Measurements from ENCODE around the gene TROAP.

TROAP gene

DNA sequence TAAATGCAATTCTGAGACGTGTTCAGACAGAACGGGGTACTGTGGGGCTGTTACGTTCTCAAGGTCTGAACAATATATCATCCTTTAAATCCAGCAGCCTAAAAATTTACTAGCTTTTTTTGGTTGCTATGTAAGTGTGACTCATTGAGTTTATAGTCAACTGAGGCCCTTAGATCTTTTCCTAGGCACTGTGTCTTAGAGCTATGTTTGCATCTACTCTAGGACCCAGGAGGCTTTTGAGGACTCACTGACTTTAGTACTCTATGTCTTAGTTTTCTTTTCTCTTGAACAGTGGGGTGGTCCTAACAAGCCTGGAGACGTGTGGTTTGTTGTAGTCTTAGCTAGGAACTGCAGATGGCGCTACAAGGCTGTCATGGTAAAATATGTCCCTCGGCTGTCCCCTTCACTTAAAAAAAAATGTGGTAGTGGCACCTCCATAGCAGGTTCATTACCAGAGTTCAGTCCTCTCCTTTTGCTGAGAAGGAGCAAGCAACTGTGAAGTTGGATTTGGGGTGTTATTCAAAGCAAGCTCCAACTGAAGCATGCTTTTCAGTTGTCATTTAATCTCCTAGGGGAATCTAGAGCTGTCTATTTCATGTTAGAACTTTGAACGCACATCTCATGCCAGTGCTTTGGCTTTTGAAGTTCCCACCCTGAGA lies 35.6 kb downstream of the TROAP start:
- 33 to 100% methylated on average over 1 to 3 of the region's 7 CpGs for WGBS, 2 experiments (ENCODE audit: insufficient coverage in 2 of 2)
- Histone ChIP-seq H3K27ac (ENCODE audit: low read depth, low read length, severe bottlenecking) (no peak overlapping the region), H3K36me3 (ENCODE audit: control insufficient read depth, insufficient read depth, low read length) (no peaks in the 10 kb centered on the region), H3K4me3 (ENCODE audit: extremely low read depth, insufficient read depth, low read length, poor library complexity, severe bottlenecking) (no peak overlapping the region), H3K9me3 (ENCODE audit: control insufficient read depth, low read length) (no peaks in the 10 kb centered on the region), H3K4me1 (ENCODE audit: control insufficient read depth, insufficient read depth, low read length, poor library complexity, severe bottlenecking) (no peaks in the 10 kb centered on the region)

DNA sequence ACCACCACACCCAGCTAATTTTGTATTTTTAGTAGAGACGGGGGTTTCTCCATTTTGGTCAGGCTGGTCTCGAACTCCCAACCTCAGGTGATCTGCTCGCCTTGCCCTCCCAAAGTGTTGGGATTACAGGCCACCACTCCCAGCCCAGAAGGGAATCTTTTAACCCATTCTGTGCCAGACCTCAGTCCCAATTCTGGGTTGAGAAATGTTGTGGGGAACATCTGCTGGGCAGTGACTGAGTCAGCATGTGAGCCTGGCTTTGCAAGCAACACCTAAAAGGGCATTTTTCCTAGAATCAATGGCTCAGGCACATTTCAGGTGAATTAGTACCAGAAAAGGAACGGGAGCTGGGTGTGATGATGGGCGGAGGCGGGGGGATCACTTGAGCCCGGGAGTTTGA lies 36.6 kb downstream of the TROAP start:
- Histone ChIP-seq H3K4me1 (ENCODE audit: control insufficient read depth, insufficient read depth, low read length, poor library complexity, severe bottlenecking) (no peaks in the 10 kb centered on the region), H3K36me3 (ENCODE audit: control insufficient read depth, insufficient read depth, low read length) (no peaks in the 10 kb centered on the region), H3K27ac (ENCODE audit: low read depth, low read length, severe bottlenecking) (no peak overlapping the region), H3K9me3 (ENCODE audit: control insufficient read depth, low read length) (no peaks in the 10 kb centered on the region), H3K4me3 (ENCODE audit: extremely low read depth, insufficient read depth, low read length, poor library complexity, severe bottlenecking) (no peak overlapping the region)
- WGBS, 2 experiments (ENCODE audit: insufficient coverage in 2 of 2) = 81 to 83% methylated on average over 4 of the region's 7 CpGs

DNA sequence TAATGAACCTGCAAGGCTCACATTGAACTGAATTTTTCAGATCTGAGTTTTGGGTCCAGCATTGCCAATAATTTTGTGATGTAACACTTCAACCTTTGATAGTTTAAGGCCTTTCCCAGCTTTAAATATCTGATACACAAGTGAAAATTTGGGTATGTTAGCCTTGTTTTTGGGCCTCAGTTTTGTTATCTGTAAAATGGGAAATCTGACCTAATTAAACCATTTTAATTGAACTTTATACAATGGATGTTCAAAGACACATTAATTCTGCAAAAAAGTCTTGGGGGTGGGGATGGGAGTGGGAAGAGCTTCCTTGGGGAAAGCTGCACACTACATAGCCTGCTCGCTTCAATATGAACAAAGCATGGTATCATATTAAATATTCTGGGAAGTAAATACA lies 39.0 kb downstream of the TROAP start:
- Histone ChIP-seq H3K27ac (ENCODE audit: low read depth, low read length, severe bottlenecking) (no peak overlapping the region), H3K4me1 (ENCODE audit: control insufficient read depth, insufficient read depth, low read length, poor library complexity, severe bottlenecking) (no peaks in the 10 kb centered on the region), H3K36me3 (ENCODE audit: control insufficient read depth, insufficient read depth, low read length) (no peaks in the 10 kb centered on the region), H3K4me3 (ENCODE audit: extremely low read depth, insufficient read depth, low read length, poor library complexity, severe bottlenecking) (no peak overlapping the region), H3K9me3 (ENCODE audit: control insufficient read depth, low read length) (no peaks in the 10 kb centered on the region)
- no CpG with 5 or more reads among the region's 1 CpG for WGBS, 2 experiments (ENCODE audit: insufficient coverage in 2 of 2)

DNA sequence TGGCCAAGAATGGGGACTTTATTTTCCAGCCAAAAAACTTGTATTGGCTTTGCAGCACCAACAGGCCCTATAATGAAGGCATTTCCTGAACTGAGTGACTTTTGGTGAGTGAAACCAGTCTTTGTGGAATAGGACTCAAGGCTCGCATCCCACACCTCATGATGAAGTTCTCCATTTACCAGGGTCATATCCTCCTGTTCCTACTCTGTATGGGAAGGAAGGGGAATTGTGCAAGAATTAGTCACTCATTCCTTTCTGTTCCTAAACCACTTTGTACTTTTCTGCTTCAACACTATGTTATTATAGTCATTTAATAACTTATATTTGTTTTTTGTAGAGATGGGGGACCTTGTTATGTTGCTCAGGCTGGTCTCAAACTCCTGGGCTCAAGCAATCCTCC lies 41.9 kb downstream of the TROAP start:
- Histone ChIP-seq H3K9me3 (ENCODE audit: control insufficient read depth, low read length) (no peaks in the 10 kb centered on the region), H3K4me1 (ENCODE audit: control insufficient read depth, insufficient read depth, low read length, poor library complexity, severe bottlenecking) (no peaks in the 10 kb centered on the region), H3K36me3 (ENCODE audit: control insufficient read depth, insufficient read depth, low read length) (no peaks in the 10 kb centered on the region), H3K27ac (ENCODE audit: low read depth, low read length, severe bottlenecking) (no peak overlapping the region), H3K4me3 (ENCODE audit: extremely low read depth, insufficient read depth, low read length, poor library complexity, severe bottlenecking) (no peak overlapping the region)
- WGBS, 2 experiments (ENCODE audit: insufficient coverage in 2 of 2) = no CpG with 5 or more reads among the region's 1 CpG

DNA sequence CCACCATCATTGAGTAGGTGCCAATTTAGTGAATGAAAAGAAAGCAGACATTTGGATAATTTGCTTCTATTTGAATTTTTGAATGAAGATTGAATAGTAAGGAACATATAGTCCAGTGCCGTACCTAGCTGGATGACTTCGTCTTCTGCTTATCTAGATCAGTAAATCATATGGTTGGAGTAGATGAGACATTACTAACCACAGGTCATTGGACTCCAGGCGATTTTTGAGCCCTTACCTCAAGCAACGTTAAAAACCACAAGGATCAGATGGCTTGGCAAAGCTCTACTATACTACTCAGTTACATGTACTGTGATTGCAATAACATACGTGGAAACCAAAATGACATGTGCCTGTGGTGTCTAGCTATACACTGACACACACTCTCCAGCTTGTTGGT lies 42.5 kb downstream of the TROAP start:
- H3K36me3 ChIP-seq (ENCODE audit: control insufficient read depth, insufficient read depth, low read length) = peaks cover 4% of the 10 kb centered on the region
- H3K27ac ChIP-seq (ENCODE audit: low read depth, low read length, severe bottlenecking) = no peak overlapping the region
- no peaks in the 10 kb centered on the region for H3K9me3 ChIP-seq (ENCODE audit: control insufficient read depth, low read length)
- WGBS, 2 experiments (ENCODE audit: insufficient coverage in 2 of 2) = 90 to 100% methylated on average over 4 of the region's 5 CpGs
- H3K4me3 ChIP-seq (ENCODE audit: extremely low read depth, insufficient read depth, low read length, poor library complexity, severe bottlenecking) = peak overlapping the region; percentile 70
- H3K4me1 ChIP-seq (ENCODE audit: control insufficient read depth, insufficient read depth, low read length, poor library complexity, severe bottlenecking) = no peaks in the 10 kb centered on the region

DNA sequence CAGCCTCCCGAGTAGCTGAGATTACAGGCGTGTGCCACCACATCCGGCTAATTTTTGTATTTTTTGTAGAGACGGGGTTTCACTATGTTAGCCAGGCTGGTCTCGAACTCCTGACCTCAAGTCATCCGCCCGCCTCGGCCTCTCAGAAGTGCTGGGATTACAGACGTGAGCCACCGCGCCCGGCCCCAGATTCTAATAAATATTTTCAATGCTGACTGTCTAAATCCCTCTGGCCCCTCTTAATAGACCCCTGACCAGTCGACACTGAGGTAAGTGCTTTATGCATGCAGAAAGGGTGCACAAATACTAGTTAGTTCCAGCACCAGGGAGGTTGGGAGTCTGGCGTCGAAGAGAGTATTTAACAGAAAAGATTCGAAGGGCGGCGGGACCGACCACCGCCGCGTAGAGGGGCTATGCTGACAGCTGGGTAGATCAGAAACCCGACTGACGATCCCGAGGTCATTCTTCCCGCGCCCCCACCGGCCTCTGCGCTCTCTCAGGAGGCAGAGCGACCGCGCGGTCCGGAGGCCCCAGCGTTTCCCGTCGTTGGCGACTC lies 43.1 kb downstream of the TROAP start:
- 17 to 25% methylated on average over 28 to 33 of the region's 38 CpGs for WGBS, 2 experiments (ENCODE audit: insufficient coverage in 2 of 2)
- Histone ChIP-seq H3K4me1 (ENCODE audit: control insufficient read depth, insufficient read depth, low read length, poor library complexity, severe bottlenecking) (no peaks in the 10 kb centered on the region), H3K9me3 (ENCODE audit: control insufficient read depth, low read length) (no peaks in the 10 kb centered on the region), H3K36me3 (ENCODE audit: control insufficient read depth, insufficient read depth, low read length) (peaks cover 10% of the 10 kb centered on the region), H3K27ac (ENCODE audit: low read depth, low read length, severe bottlenecking) (peak overlapping the region; percentile 98), H3K4me3 (ENCODE audit: extremely low read depth, insufficient read depth, low read length, poor library complexity, severe bottlenecking) (peak overlapping the region; percentile 70)

DNA sequence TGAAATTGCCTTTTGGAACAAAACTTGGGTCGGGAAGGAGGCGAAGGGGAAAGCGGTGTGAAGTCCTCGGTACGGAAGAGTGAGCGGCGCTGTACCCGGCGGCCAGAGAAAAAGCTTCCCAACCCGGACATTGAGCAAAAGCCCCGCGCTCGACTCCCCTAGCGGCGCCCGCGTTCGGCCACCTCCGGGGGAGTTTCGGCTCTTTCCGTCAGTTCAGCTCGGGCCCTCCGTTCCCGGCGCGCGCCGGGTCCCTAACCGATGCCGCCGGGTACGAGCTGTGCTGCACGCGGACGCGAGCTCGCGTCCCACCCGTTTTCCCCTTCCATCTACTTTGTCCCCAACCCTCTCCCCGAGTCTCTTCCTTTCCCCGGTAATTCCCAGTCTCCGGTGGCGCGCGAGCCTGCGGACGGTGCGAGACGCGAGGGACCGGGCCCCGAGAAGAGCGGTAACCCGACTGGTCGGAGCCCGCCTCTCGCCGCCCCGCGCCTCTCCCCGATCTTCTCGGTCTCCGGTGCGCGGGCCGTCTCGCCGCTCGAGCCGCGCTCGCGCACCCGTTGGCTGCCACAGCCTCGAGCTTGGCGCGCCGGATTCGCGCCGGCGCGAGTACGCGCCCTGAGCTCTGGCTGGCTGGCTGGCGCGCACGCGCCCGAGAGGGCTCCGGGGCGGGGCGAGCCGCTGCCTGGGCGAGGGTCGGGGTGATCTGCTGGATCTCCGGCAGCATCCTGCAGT lies 43.8 kb downstream of the TROAP start:
- Histone ChIP-seq H3K36me3 (ENCODE audit: control insufficient read depth, insufficient read depth, low read length) (peaks cover 10% of the 10 kb centered on the region), H3K4me1 (ENCODE audit: control insufficient read depth, insufficient read depth, low read length, poor library complexity, severe bottlenecking) (no peaks in the 10 kb centered on the region), H3K27ac (ENCODE audit: low read depth, low read length, severe bottlenecking) (peak overlapping the region; percentile 98), H3K9me3 (ENCODE audit: control insufficient read depth, low read length) (no peaks in the 10 kb centered on the region), H3K4me3 (ENCODE audit: extremely low read depth, insufficient read depth, low read length, poor library complexity, severe bottlenecking) (peak overlapping the region; percentile 70)
- WGBS, 2 experiments (ENCODE audit: insufficient coverage in 2 of 2) = 0% methylated on average over 85 to 86 of the region's 97 CpGs

DNA sequence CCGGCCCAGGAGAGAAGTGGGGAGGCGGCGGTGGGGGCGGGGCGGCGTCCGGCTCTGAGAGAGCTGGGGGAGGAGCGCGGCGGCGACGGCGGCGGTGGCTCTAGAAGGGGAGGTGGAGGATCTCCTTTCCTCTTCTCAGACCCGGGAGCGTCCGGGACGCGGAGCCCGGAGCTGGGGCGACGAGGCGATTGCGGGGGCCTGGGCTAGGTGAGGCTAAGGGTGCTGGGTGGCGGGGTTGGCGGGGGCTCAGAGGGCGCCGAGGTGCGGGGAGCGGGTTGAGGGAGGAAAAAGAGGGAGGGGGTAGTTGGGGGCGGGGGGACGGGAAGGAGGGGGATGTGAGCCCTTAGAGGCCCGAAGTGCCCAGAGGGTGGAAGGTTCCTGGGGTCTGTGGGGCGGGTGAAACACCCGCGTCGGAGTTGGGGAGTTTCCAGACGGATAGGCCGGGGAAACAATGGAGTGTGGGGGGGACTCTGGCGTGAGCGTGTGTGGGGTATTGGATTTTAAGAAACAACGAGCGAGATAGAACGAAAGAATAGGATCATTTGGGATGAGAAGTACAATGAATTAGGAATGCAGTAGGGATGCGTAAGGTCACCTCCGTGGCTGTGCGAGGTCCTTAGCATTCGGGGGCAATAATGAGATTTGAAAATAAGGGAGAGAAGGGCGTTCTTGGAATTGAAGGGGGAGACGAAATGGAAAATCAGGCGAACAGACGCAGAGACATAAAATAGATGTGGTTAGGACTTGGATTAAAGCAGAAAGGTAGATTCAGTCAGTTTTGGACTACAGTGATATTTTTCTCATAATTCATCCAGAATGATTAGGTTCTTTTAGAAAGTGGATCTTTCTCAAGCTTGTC lies 44.6 kb downstream of the TROAP start, which contains the start of gene SPATS2:
Gene SPATS2 (plus strand): TSS at position 82 of the 859 bp plus-strand sequence. CDS start 93,551 bp downstream, outside the sequence.
- Histone ChIP-seq H3K9me3 (ENCODE audit: control insufficient read depth, low read length) (no peaks in the 10 kb centered on the region), H3K4me3 (ENCODE audit: extremely low read depth, insufficient read depth, low read length, poor library complexity, severe bottlenecking) (peak within 1 kb of the TSS; percentile 70), H3K27ac (ENCODE audit: low read depth, low read length, severe bottlenecking) (peak within 1 kb of the TSS; percentile 98), H3K4me1 (ENCODE audit: control insufficient read depth, insufficient read depth, low read length, poor library complexity, severe bottlenecking) (no peaks in the 10 kb centered on the region), H3K36me3 (ENCODE audit: control insufficient read depth, insufficient read depth, low read length) (peaks cover 13% of the 10 kb centered on the region)
- 0% methylated on average over 20 to 23 of the region's 52 CpGs for WGBS, 2 experiments (ENCODE audit: insufficient coverage in 2 of 2)

DNA sequence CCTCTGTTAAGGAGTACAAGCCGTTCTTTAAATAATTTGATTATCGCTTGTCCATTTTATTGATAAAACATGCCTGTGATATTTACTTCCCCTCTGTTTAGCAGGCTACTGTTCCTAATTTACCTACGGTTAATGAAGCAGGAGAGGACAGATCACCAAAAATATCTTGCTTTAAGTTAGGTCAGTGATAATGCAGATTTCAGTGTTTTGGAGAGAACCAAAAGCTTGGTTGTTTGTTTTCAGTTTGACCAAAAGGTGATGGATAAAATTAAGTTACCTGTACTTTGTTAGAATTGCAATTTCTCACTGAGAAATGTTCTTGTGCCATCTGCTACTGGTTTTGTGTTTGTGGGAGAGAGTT lies 45.2 kb downstream of the TROAP start:
- 37% methylated on average over 2 of the region's 3 CpGs; no CpG with 5 or more reads in 1 of the 2 experiments for WGBS, 2 experiments (ENCODE audit: insufficient coverage in 2 of 2)
- no peaks in the 10 kb centered on the region for H3K9me3 ChIP-seq (ENCODE audit: control insufficient read depth, low read length)
- peak overlapping the region; percentile 98 for H3K27ac ChIP-seq (ENCODE audit: low read depth, low read length, severe bottlenecking)
- H3K4me1 ChIP-seq (ENCODE audit: control insufficient read depth, insufficient read depth, low read length, poor library complexity, severe bottlenecking) = no peaks in the 10 kb centered on the region
- peak overlapping the region; percentile 70 for H3K4me3 ChIP-seq (ENCODE audit: extremely low read depth, insufficient read depth, low read length, poor library complexity, severe bottlenecking)
- H3K36me3 ChIP-seq (ENCODE audit: control insufficient read depth, insufficient read depth, low read length) = peaks cover 18% of the 10 kb centered on the region

DNA sequence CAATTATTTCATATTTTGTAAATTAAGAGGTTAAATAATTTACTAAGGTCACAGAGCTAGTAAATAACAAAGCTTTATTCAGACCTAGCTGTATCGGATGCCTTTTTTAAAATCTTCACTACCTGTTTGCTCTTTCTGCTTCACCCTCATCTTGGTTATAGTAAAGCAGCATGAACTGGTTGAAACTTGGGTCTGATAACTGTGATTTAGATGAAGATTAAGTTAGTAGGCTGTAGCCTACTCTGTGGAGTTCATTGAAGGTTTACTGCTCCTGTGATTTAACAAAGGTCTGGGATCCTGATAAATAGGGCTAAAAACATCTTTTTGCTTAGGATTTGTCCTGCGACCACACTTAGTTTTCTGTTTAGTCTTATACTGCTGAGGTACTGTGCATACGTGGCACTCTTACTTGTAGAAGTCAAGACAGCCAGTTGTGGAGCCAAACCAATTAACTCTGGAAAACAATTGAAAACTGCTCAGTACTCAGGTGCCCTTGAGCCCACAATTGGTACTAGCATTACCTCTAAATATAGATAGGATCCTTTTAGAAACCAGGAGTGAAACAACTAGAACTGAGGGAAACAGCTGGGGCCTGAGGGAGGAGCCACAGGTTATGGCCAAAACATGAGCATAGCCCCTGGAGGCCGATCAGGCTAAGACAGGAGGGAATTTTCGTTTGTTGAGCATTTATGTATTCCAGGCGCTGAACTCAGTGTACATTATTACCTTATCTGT lies 46.5 kb downstream of the TROAP start:
- WGBS, 2 experiments (ENCODE audit: insufficient coverage in 2 of 2) = 87 to 96% methylated on average over 2 to 3 of the region's 6 CpGs
- H3K4me1 ChIP-seq (ENCODE audit: control insufficient read depth, insufficient read depth, low read length, poor library complexity, severe bottlenecking) = no peaks in the 10 kb centered on the region
- no peak overlapping the region for H3K4me3 ChIP-seq (ENCODE audit: extremely low read depth, insufficient read depth, low read length, poor library complexity, severe bottlenecking)
- no peaks in the 10 kb centered on the region for H3K9me3 ChIP-seq (ENCODE audit: control insufficient read depth, low read length)
- peaks cover 28% of the 10 kb centered on the region for H3K36me3 ChIP-seq (ENCODE audit: control insufficient read depth, insufficient read depth, low read length)
- H3K27ac ChIP-seq (ENCODE audit: low read depth, low read length, severe bottlenecking) = peak overlapping the region; percentile 5
